NCI-H345 (cell line): ENCODE results near the gene TLN1.
A peak's percentile ranks its signal among the peaks of the same experiment; 100 is the strongest.

ENCODE experiments used
- DNase-seq: peaks from one replicate; lab custom pipeline; 2025; lab: John Stamatoyannopoulos, UW

Gene TLN1

DNA sequence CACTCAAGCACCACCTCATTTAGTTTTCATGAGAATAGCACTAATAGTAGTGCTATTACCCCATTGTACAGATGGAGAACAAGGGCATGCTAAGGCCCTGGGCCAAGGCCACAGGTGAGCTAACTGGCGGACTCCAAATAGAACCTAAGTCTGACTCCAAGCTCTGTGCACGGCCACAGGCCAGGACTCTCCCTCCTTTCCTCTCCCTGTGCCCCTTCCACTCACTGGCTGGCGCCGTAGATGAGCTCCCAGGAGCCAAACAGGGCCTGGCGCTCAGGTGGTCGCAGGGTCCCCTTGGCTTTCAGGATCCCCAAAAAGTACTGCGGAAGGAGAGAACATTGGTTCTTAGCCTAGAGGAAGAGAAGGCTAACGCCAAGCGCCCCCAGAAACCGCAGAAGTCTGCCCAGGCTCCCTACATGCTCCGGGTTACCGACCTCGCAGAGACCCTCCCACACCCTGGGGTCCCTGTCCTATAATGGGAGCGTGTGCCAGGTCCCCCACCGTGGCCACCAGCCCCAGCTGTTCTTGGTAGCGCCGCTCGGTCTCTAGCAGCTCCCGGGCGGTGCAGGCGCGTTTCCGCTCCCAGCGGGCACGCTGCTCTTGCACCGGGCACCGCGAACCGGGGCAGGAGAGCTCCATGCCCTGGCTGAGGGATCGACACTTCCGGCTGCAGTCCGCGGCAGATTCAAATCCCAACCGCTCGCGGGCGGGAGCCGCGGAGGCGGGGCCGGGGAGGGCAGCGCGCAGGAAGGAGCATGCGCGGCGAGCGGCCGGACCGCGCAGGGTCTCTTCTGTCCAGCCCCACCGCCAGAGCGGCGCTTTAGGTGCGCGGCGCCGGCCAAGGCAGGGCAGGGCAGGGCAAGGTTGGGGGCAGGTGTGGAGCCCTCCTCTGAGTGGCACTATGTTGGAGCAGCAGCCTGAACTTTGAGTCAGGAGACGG lies 67.2 kb downstream of the TLN1 start, which contains the start of gene ARHGEF39:
Gene ARHGEF39 (minus strand): TSS at position 665 of the 940 bp plus-strand sequence. CDS start 26 bp downstream, at position 639.
- DNase-seq: peak; percentile 88

DNA sequence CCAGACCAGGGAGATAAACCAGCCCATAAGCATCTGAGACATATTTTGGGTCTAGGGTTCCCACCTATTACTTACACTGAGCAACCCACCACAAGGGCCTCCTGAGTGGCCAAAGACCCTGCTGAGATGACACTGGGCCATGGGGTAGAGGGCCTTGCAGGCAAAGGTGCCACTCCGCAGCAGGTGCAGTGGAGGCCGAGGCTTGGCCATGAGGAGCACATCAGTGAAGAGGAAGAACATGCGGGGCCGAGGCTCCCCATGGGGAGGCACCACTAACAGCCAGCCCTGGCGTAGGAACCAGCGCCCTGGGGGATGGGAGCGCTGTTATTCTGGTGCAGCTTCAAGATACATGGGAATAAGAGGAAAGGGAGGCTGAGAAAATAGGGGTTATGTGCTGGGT lies 69.6 kb downstream of the TLN1 start:
- DNase-seq: no peak

DNA sequence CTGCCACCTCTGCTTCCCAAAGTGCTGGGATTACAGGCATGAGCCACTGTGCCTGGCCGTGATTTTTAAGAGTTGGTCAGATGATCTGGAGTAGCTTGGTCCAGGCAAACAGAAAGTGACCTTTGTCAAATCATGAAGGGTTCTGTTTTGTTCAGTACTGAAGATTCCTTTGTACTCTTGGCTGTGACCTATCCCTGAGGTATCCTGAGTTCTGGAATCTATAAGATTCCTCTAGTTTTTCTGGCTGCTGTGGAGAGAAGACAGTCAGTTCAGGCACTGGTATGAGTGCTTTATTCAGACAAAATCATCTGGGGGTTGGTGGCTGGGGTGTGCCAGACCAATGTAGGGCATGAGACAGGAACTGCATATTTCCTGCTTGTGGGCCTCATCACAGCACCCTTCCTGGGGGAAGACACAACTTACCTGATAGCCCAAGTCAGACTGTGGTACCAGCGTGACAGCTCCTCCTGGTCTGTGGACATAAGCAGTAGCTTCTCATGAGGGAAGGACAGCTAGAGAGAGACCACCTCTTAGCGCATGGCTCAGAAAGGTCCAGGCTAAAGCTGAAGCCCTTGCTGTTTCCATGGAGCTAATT lies 70.1 kb downstream of the TLN1 start:
- no peak for DNase-seq

DNA sequence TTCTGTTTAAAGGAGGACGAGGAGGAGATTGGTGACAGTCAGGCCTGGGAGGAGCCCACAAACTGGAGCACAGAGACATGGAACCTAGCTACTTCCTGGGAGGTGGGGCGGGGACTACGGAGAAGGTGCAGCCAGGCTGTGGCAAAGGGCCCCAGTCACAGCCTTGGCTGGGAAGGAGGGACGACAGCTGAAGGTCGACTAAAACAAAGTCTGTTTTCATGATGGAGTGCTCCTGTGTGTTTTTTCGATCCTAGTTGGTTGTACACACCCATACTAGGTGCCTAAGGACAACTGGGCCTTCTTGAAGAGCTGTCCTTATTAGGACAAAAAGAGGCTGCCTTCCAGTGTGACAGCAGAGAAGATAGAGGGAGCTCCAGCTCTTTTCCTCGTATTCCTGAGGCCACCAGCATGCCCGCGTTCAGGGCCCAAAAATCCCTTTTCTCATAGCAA lies 71.0 kb downstream of the TLN1 start:
- DNase-seq: no peak

DNA sequence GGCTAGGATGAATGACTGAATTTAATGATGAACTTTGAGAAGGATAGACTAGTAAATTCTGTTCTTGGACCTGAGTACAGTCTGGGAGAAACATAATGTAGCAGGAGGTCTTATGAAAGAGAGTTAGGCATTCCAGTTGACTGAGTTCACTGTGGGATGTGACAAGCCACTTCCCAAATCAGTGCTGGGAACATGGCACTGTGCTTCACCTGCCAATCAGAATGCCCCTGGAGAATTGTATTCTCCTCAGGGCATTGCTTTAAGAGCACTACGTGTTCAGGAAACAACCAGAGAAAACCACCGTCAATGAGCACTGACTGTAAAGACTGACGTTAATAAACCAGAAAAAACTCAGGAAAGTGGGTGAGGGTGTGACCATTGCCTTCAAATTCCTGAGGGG lies 72.7 kb downstream of the TLN1 start:
- DNase-seq: peak; percentile 15

DNA sequence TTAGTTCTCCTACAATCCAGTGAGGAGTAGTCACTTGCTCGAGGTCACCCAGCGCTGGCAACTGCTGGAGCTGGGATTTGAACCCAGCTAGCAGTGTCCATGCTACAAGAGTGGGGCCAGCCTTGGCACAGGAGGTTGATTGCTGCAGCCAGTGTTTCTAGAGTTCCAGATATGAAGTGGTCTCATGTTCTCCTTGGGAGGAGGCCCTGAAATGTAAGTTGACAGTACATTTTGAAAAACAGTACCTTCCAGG lies 73.1 kb downstream of the TLN1 start:
- no peak for DNase-seq

DNA sequence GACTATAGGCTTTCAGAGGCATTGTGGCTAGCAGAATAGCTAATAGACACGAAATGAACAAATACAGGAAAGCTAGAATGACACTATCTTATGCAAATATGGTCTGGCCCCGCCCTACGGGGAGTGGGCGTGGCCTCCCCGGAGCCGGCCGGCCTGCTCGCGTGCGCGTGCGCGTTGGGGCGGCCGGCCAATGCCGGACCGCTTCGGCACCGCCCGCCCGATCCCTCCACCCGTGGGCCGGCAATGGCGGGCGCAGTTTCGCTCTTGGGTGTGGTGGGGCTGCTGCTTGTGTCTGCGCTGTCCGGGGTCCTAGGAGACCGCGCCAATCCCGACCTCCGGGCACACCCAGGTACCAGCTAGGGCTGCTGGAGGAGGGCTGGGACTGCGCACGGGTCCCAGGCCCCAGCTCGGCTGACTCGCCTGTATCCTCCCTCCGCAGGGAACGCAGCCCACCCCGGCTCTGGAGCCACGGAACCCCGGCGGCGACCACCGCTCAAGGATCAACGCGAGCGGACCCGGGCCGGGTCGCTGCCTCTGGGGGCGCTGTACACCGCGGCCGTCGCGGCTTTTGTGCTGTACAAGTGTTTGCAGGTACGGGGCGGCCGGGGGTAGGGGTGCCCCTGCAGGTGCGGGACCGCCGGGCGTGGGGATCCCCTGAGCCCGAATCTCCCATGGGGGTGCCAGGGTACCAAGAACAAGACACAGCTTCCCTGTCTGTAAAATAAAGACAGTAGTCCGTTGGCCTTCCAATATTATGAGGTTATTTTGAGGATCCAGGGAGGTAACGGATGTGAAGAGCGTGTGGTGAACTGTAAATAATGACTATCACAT lies 73.6 kb downstream of the TLN1 start, which contains the start of gene CCDC107:
Gene CCDC107 (plus strand): TSS at position 156 of the 831 bp plus-strand sequence. CDS start 88 bp downstream, at position 244.
- peak; percentile 83 for DNase-seq

DNA sequence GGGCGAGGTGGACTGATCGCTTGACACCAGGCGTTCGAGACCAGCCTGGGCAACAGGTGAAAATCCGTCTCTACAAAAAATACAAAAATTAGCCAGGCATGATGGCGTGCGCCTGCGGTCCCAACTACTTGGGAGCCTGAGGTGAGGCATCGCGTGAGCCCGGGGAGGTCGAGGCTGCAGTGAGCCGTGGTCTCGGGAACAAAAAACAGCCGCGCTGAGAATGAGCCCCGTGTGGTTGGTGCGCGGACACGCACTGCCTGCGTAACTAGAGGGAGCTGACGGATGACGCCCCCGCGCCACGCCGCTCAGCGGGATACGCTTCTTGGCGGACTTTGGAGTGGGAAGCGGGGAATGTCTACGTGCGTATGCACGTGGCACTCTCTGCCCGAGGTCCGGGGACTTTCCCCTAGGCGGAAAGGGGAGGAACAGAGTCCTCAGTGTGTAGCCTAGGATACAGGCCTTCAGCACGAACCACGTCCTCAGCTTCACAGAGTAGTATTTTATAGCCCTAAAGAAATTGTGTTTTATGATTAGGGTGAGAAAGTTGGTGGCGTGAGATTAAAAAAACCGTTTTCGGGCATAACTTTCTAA lies 74.4 kb downstream of the TLN1 start, which contains the start of gene RMRP:
Gene RMRP (minus strand): TSS at position 474 of the 591 bp plus-strand sequence.
- DNase-seq: peak; percentile 99

DNA sequence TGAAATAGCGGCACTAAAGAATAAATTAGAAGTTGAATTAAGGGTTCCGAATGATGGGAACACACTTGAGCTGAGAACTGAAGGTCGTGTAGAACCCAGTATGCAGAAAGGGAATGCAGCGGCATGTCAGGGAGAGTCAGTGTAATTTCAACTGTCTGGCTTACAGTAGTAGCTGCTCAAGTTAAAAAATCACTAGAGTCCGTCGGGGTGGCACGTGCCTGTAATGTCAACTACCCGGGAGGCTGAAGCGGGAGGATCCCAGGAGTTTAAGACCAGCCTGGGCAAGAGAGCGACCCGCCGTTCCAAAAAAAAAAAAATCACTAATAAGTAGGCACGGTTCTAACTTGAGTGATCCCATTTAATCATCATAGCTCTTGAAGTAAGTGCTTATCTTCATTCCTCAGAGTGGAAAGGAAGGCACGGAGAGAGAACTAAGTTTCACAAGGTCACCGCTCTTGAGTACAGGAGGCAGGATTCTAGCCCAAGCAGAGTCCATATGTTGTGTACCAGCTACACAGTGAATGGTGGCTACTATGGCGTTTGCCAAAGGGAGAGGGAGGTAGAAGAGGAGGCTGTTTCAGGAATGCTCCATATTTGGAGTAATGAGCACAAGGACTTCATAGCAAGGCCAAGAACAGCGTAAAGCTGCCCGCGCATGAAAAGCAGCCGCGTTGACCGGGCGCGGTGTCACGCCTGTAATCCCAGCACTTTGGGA lies 75.0 kb downstream of the TLN1 start:
- no peak for DNase-seq

DNA sequence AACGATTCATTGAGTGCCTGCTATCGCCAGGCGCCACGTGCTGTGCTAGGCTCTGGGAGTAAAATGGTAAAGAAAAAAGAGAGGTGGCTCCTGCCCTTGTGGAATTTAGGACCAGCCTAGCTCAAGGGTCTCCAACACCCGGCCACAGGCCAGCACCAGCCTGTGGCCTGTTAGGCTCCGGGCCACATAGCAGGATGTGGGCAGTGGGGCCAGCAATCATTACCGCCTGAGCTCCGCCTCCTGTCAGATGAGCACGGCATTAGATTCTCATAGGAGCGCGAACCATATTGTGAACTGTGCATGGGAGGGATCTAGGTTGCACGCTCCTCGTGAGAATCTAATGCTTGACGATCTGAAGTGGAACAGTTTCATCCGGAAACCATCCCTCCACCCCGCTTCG lies 75.6 kb downstream of the TLN1 start:
- DNase-seq: no peak

DNA sequence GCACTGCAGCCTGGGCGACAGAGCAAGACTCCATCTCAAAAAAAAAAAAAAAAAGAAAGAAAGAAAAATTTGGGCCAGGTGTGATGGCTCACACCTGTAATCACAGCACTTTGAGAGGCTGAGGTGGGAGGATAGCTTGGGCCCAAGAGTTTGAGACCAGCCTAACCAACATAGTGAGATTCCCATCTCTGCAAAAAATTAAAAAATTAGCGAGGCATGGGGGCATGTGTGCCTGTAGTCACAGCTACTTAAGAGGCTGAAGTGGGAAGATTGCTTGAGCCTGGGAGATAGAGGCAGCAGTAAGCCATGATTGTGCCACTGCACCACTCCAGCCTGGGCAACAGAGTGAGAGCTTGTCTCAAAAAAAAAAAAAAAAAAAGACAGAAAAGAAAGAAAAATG lies 78.4 kb downstream of the TLN1 start:
- DNase-seq: no peak

DNA sequence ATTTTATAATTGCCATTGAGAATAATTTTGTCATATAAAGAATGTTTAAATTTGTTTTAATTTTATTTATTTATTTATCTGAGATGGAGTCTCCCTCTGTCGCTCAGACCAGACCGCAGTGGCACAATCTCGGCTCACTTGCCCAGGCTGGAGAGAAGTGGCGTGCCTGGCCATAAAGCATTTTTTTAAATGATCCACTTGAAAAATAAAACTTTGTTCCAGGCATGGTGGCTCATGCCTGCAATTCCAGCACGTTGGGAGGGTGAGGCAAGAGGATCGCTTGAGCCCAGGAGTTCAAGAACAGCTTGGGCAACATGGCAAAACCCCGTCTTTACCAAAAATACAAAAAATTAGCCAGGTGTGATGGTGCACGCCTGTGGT lies 79.2 kb downstream of the TLN1 start:
- no peak for DNase-seq

DNA sequence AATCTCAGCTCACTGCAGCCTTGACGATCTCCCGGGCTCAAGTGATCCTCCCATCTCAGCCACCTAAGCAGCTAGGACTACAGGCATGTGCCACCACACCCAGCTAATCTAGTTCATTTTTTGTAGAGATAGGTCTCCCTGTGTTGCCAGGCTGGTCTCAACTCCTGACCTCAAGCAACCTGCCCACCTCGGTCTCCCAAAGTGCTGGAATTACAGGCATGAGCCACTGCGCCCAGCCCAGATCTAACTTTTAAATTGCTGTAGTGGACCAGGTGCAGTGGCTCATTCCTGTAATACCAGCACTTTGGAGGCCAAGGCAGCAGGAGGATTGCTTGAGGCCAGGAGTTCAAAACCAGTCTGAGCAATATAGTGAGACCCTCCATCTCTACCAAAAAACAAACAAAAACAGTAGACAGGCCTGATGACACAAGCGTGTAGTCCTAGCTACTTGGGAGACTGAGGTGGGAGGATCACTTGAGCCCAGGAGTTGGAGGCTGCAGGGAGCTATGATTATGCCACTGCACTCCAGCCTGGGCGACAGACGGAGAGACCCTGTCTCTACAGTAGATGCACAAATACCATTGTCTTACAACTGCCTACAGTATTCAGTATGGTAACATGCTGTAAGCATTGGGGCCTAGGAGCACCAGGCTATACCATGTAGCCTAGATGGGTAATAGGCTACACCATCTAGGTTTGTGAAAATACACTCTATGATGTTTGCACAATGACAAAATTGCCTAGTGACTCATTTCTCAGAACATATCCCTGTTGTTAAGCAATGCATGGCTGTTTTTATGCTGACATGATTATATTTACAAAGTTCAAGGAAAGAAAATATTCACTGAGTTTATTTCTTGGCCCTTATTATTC lies 79.8 kb downstream of the TLN1 start:
- no peak for DNase-seq

DNA sequence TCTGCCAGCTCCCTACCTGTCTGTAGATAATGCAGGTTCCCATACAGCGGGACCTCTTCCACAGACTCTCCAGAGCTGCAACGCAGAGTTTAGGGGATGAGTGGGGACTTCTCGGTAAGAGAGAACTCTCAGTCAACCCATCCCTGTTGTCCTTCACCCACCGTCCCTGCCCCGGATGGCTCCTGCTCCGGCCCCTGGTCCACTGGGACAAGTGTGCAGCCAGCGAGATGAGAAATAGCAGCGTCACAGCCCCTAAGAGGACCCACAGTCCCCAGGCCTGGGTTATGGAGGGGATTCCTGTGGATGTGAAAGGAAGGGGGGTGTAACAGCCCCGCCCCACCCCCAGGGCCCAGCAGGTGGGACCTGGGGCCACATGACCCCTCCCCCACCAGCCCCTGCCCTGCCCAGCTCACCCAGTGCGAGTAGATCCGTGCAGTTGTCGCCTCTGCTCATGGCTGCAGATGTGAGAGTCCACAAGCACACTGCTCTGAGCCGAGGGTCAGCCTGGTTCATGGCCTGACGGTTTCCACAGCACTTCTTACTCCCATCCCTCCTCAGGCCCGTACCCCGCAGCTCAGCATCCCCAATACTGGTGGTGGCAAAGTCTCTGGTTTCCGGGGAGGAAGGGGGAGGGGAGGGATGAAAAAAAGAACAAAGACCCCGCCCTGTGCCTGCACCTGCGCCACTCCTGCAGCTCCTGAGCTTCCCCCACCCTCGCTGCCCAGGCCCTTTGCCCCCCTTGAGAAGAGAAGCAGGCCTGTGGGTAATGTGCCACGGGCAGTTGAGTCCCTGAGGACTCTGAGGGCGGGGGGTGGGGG lies 81.4 kb downstream of the TLN1 start, which contains the start of gene SIT1:
Gene SIT1 (minus strand): TSS at position 591 of the 818 bp plus-strand sequence. CDS start 78 bp downstream, at position 513.
- DNase-seq: no peak

DNA sequence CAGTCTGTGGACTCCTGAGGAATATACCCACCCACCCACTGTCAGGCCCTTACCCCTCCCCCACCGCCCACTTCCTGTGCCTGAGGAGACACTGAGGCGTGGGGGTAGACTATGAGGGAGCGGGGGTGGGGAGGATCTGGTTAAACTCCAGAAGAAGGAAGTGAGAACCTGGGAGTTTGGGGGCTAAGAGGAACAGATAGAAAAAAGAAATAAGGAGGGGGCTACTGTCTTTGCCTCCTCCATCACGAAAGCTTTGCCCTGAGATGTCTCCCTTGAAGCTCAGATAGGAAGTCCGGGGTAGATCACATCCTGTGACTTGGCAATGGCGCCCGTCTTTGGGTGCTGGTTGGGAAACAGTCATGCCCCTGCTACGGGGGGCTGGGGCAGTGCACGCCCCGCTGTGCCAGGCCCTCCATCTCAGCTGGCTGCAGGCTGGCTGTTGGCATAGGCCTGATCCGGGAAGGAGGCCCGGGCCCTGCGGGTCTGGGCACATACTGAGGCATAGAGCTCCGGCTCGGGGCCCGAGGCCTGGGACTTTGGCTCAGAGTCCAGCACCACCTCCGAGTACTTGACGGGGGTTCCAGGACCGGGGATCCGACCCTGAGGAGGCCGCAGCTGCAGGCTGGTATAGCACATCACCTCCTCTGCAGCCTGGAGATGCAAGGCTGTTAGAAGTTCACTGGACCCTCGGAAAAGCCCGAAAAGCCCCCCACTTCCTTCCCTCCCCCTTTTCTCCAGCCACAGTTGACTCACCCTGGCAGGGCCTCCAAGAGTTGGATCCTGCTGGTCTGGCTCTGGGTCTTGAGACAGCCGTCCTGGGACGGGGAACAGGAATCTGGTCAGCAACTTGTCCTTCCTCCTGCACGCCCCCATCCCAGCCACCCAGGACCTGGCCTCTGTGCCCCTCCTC lies 82.3 kb downstream of the TLN1 start:
- no peak for DNase-seq
